Right lobe of liver (tissue), 4 donors: ENCODE results near the gene SYTL3.

Experiments used
- POLR2A ChIP-seq: fragments of 450-650 bp; IDR thresholded peaks from one replicate; pipeline ENCODE4 v1.6.1; 2017; ENCODE audit warnings: antibody characterized with exemption, mild to moderate bottlenecking
- TF ChIP-seq, protein P1 (sequence below), 4 donors: fragments of 200-600 bp in 3 of 4; fragments of 450-650 bp in 1 of 4; IDR thresholded peaks; one replicate each; pipeline versions ENCODE4 v1.5.1 to v1.8.0; 2016 to 2022; ENCODE audit warnings: antibody characterized with exemption in 4 of 4, mild to moderate bottlenecking in 2 of 4
- donor health status: DM: no; HTN: no; CAD: no.
- donor health status: DM: no; HTN: no; CAD: no.
- donor health status: DM: no; HTN: yes; CAD: no.

DNA sequence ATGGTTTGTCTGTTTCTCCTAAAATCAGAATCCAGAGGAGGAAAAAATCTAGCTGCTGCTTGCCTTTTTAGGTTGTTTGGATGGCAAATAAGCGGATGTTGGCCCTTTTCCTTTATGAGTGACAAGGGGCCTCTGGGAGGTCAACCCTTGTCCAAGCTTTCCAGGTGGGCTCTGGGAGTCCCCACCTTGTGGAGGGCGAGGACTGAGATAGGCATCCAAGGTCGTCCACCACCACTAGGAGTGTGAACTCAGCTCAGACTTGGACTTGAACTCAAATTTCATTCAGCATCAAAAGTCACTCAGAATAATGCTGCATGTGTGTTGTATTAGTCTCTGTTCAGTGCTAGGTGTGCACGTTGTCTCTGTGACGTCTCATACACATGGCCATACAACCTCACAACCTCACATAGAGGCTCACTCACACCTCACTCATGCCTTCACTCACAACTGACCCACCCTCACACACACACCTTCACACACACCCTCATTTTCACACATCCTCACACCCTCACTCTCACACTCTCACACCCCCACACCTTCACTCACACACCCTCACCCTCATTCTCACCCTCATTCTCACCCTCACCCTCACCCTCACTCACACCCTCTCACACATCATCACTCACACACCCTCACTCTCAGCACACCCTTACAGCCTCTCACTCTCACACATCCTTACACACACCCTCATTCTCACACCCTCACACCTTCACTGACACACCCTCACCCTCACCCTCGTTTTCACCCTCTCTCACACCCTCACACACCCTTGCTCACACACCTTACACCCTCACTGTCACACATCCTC, 23.3 kb upstream of the SYTL3 start:
- no peak for TF ChIP-seq POLR2A
- TF ChIP-seq, protein P1, sequence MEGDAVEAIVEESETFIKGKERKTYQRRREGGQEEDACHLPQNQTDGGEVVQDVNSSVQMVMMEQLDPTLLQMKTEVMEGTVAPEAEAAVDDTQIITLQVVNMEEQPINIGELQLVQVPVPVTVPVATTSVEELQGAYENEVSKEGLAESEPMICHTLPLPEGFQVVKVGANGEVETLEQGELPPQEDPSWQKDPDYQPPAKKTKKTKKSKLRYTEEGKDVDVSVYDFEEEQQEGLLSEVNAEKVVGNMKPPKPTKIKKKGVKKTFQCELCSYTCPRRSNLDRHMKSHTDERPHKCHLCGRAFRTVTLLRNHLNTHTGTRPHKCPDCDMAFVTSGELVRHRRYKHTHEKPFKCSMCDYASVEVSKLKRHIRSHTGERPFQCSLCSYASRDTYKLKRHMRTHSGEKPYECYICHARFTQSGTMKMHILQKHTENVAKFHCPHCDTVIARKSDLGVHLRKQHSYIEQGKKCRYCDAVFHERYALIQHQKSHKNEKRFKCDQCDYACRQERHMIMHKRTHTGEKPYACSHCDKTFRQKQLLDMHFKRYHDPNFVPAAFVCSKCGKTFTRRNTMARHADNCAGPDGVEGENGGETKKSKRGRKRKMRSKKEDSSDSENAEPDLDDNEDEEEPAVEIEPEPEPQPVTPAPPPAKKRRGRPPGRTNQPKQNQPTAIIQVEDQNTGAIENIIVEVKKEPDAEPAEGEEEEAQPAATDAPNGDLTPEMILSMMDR (IDR thresholded peaks at IDR 0.05) = no peak
